ENCODE measurements around the gene ERV3-1.
"Not testable (repeated sequence)": the region's sequence is repeated elsewhere in the genome, so short reads cannot be mapped to it uniquely, and the experiment has no call there.

The ERV3-1 gene

DNA sequence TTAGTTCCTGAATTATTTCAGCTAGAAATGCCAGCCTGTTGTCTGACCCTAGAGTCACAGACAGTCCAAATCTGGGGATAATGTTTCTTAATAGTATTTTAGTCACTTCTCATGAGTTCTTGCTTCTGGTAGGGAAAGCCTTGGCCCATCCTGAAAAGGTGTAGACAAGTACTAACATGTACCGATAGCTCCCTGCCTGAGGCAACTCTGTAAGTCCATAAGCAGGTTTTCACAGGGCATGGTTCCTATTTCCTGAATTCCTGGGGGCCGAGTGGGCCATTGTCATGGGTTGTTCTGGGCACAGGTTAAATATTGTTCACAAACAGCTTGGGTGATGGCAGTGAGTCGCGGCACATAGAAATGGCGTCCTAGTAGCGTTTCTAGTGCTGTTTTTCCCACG, 12.6 kb downstream of the ERV3-1 start:
- FAIRE-seq (no peak), DNase-seq (ENCODE audit: insufficient read length, low spot score) (no peak)
- no peak for TF ChIP-seq POU2F2 (IDR thresholded peaks at IDR 0.05; ENCODE audit: low read depth, low read length)
- no peak for TF ChIP-seq POLR2AphosphoS5 (IDR thresholded peaks at IDR 0.05; ENCODE audit: low read depth, low read length)
- TF ChIP-seq POLR2A (IDR thresholded peaks at IDR 0.05; ENCODE audit: low read depth, low read length), result no peak
- TF ChIP-seq SPI1 (IDR thresholded peaks at IDR 0.05; ENCODE audit: low read depth, low read length), result no peak
- TF ChIP-seq PAX5 (IDR thresholded peaks at IDR 0.05; ENCODE audit: insufficient read depth, low read length, severe bottlenecking), result no peak
- no peak for TF ChIP-seq TAF1 (IDR thresholded peaks at IDR 0.05; ENCODE audit: low read depth, low read length)

DNA sequence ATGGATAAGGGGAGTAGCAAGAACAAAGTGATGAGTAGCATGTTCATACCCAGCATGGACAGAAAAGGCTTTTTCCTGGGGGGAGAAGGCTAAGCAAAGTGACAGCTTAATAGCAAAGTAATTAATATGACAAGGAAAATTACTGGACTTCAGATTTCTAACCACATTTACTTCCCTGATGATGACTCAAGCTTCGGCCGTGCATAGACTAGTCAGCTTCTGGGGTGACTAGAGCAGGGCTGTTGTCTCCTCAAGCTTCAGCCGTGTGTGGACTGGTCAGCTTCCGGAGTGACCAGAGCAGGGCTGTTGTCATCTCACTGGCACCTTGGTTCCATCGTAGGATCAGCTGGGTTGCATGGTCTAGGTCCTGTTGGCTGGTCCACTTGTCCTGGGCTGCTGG, 13.5 kb downstream of the ERV3-1 start:
- DNase-seq (ENCODE audit: insufficient read length, low spot score), result no peak
- FAIRE-seq, result no peak
- TF ChIP-seq POLR2A (IDR thresholded peaks at IDR 0.05; ENCODE audit: low read depth, low read length) (no peak), SPI1 (IDR thresholded peaks at IDR 0.05; ENCODE audit: low read depth, low read length) (no peak), TAF1 (IDR thresholded peaks at IDR 0.05; ENCODE audit: low read depth, low read length) (no peak), POLR2AphosphoS5 (IDR thresholded peaks at IDR 0.05; ENCODE audit: low read depth, low read length) (no peak)

DNA sequence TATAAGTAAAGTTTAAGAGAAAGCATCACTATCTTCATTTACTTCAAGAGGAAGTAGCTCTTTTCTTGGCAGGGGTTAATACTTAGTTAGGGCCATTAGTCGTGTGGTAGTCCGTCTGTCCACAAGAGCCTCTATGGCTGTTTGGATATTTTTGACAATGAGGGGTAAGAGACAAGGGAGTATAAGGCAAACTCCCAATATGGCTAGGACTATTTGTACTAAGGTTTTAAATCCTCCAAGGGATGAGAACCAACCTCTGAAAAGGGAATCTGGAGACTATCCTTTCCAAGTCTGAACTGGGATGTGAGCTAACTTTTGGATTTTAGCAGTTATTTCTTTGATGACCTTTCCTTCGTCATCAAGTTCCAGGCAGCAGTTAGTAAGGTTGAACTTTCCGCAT, 15.6 kb downstream of the ERV3-1 start, which contains the start of gene ZNF117:
ZNF117 (minus strand) TSS at position 101 of the 400 bp plus-strand sequence.
- TF ChIP-seq POLR2A (IDR thresholded peaks at IDR 0.05; ENCODE audit: low read depth, low read length) (no peak), POLR2AphosphoS5 (IDR thresholded peaks at IDR 0.05; ENCODE audit: low read depth, low read length) (no peak), POU2F2 (IDR thresholded peaks at IDR 0.05; ENCODE audit: low read depth, low read length) (no peak), TAF1 (IDR thresholded peaks at IDR 0.05; ENCODE audit: low read depth, low read length) (no peak), SPI1 (IDR thresholded peaks at IDR 0.05; ENCODE audit: low read depth, low read length) (no peak), PAX5 (IDR thresholded peaks at IDR 0.05; ENCODE audit: insufficient read depth, low read length, severe bottlenecking) (no peak)
- FAIRE-seq (no peak), DNase-seq (ENCODE audit: insufficient read length, low spot score) (no peak)

DNA sequence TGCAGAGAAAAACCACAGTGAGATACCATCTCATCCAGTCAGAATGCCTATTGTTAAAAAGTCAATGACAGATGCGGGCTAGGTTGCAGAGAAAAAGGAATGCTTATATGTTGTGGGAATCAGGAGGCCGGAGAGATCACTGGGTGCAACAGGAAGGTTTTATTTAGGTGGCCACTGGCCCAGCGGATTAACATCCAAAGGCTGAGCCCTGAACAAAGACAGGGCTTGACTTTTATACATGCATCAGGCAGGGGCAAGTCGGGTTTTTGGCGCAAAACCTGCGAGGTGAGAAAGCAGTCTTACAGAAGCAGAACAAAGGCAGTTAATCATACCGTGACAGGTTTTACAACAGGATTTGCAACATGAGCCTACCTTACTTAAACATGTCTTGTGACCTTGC, 16.3 kb downstream of the ERV3-1 start:
- TF ChIP-seq SPI1 (IDR thresholded peaks at IDR 0.05; ENCODE audit: low read depth, low read length), result no peak
- TF ChIP-seq POU2F2 (IDR thresholded peaks at IDR 0.05; ENCODE audit: low read depth, low read length), result no peak
- TF ChIP-seq TAF1 (IDR thresholded peaks at IDR 0.05; ENCODE audit: low read depth, low read length), result no peak
- TF ChIP-seq POLR2AphosphoS5 (IDR thresholded peaks at IDR 0.05; ENCODE audit: low read depth, low read length), result no peak
- no peak for TF ChIP-seq PAX5 (IDR thresholded peaks at IDR 0.05; ENCODE audit: insufficient read depth, low read length, severe bottlenecking)
- no peak for TF ChIP-seq POLR2A (IDR thresholded peaks at IDR 0.05; ENCODE audit: low read depth, low read length)
- no peak for DNase-seq (ENCODE audit: insufficient read length, low spot score)
- FAIRE-seq, result no peak

DNA sequence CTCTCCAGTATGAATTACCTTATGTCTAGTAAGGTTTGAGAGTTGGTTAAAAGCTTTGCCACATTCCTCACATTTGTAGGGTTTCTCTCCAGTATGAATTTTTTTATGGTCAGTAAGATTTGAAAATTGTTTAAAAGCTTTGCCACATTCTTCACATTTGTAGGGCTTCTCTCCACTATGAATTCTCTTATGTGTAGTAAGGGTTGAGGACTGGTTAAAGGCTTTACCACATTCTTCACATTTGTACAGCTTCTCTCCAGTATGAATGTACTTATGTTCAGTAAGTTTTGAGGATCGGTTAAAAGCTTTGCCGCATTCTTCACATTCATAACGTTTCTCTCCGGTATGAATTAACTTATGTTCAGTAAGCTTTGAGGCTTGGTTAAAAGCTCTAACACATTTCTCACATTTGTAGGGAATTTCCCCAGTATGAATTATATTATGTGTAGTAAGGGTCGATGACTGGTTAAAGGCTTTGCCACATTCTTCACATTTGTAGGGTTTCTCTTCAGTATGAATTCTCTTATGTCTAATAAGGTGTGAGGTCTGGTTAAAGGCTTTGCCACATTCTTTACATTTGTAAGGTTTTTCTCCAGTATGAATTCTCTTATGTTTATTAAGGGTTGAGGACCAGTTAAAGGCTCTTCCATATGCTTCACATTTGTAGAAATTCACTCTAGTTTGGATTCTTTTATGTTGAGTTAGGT, 27.8 kb downstream of the ERV3-1 start:
- no peak for DNase-seq (ENCODE audit: insufficient read length, low spot score)
- TF ChIP-seq TAF1 (IDR thresholded peaks at IDR 0.05; ENCODE audit: low read depth, low read length) (no peak), POU2F2 (IDR thresholded peaks at IDR 0.05; ENCODE audit: low read depth, low read length) (no peak), POLR2A (IDR thresholded peaks at IDR 0.05; ENCODE audit: low read depth, low read length) (no peak), PAX5 (IDR thresholded peaks at IDR 0.05; ENCODE audit: insufficient read depth, low read length, severe bottlenecking) (no peak), SPI1 (IDR thresholded peaks at IDR 0.05; ENCODE audit: low read depth, low read length) (no peak), POLR2AphosphoS5 (IDR thresholded peaks at IDR 0.05; ENCODE audit: low read depth, low read length) (no peak)
- FAIRE-seq, result no peak

DNA sequence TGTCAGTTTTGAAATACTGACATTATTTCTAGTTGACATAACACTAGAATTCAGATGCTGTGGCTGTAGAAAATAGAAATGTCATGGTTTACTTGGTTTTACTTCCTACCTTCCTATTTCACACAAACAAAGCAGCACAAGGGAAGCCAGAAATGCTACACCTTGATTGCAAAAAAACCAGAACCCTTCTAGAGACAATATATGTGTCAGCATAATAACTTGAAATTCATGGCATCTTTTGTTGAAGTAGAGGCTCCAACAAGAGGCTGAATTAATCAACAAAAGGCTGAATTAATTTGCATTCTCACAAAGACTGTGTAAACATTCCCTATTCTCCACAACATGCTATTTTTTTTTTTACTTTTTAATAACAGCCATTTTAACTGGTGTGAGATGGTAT, 40.9 kb downstream of the ERV3-1 start:
- DNase-seq (ENCODE audit: insufficient read length, low spot score), result no peak
- no peak for FAIRE-seq
- no peak for TF ChIP-seq POLR2AphosphoS5 (IDR thresholded peaks at IDR 0.05; ENCODE audit: low read depth, low read length)
- no peak for TF ChIP-seq PAX5 (IDR thresholded peaks at IDR 0.05; ENCODE audit: insufficient read depth, low read length, severe bottlenecking)
- no peak for TF ChIP-seq TAF1 (IDR thresholded peaks at IDR 0.05; ENCODE audit: low read depth, low read length)
- no peak for TF ChIP-seq SPI1 (IDR thresholded peaks at IDR 0.05; ENCODE audit: low read depth, low read length)
- TF ChIP-seq POU2F2 (IDR thresholded peaks at IDR 0.05; ENCODE audit: low read depth, low read length), result no peak
- no peak for TF ChIP-seq POLR2A (IDR thresholded peaks at IDR 0.05; ENCODE audit: low read depth, low read length)

DNA sequence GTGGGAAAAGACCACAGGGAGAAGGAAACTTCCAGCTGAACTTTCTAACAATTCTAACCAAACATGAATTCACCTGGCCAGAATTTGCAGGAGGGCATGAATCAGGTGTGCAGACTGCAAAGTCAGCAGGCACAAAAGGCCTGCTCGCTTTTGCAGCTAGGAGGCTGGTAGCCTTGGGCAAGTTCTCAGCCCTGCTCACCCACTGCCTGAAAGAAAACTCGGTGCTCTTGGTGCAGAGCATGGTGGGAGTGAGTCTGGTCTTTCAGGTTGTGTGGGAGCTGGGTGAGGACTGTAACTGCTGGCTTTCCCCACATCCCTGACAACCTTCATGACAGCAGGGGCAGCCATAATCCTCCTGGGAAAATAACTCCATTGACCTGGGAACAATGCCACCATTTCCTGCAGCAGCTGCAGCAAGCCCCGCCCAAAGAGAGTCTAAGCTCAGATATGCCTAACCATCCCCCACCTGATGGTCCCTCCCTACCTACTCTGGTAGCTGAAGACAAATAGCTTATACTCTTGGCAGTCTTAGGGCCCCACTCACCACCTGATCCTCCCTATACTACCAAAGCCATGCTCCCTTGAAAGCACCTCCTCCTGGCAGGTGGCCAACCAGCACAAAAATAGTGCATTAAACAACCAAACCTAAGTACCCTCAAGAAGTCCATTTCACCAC, 47.3 kb downstream of the ERV3-1 start:
- DNase-seq (ENCODE audit: insufficient read length, low spot score) (no peak), FAIRE-seq (no peak)
- no peak for TF ChIP-seq POLR2A (IDR thresholded peaks at IDR 0.05; ENCODE audit: low read depth, low read length)
- no peak for TF ChIP-seq SPI1 (IDR thresholded peaks at IDR 0.05; ENCODE audit: low read depth, low read length)
- no peak for TF ChIP-seq POU2F2 (IDR thresholded peaks at IDR 0.05; ENCODE audit: low read depth, low read length)
- no peak for TF ChIP-seq PAX5 (IDR thresholded peaks at IDR 0.05; ENCODE audit: insufficient read depth, low read length, severe bottlenecking)
- TF ChIP-seq TAF1 (IDR thresholded peaks at IDR 0.05; ENCODE audit: low read depth, low read length), result no peak
- no peak for TF ChIP-seq POLR2AphosphoS5 (IDR thresholded peaks at IDR 0.05; ENCODE audit: low read depth, low read length)

DNA sequence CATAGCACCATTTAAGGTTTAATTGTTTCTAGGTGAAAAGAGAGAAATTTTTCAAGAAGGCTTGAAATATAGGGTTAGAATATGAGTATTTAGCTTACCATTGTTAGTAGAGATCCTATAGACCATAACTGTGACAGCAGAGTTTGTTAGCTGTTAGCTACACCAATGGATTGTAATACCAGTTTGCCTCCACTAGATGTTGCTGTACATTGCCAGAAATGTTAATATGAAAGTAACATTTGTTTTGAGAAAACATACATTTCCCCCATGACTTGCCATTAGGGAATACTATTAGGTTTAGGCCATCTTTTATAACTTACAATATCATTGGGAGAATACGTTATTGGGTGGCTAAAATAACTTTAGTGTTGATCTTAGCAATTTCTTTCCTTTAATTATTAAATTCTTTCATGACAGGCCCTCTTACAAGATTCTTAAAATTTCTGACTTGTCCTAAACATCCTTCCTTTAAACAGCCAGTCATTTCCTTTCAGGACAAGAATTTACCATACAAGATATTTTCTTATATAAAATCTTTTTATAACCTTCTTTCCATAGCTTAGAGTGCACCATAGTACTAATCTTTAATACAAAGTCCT, 55.1 kb downstream of the ERV3-1 start:
- DNase-seq (ENCODE audit: insufficient read length, low spot score), result no peak
- peak; percentile 84 for FAIRE-seq
- no peak for TF ChIP-seq SPI1 (IDR thresholded peaks at IDR 0.05; ENCODE audit: low read depth, low read length)
- no peak for TF ChIP-seq POLR2AphosphoS5 (IDR thresholded peaks at IDR 0.05; ENCODE audit: low read depth, low read length)
- no peak for TF ChIP-seq PAX5 (IDR thresholded peaks at IDR 0.05; ENCODE audit: insufficient read depth, low read length, severe bottlenecking)
- TF ChIP-seq TAF1 (IDR thresholded peaks at IDR 0.05; ENCODE audit: low read depth, low read length), result no peak
- TF ChIP-seq POLR2A (IDR thresholded peaks at IDR 0.05; ENCODE audit: low read depth, low read length), result no peak
- no peak for TF ChIP-seq POU2F2 (IDR thresholded peaks at IDR 0.05; ENCODE audit: low read depth, low read length)

DNA sequence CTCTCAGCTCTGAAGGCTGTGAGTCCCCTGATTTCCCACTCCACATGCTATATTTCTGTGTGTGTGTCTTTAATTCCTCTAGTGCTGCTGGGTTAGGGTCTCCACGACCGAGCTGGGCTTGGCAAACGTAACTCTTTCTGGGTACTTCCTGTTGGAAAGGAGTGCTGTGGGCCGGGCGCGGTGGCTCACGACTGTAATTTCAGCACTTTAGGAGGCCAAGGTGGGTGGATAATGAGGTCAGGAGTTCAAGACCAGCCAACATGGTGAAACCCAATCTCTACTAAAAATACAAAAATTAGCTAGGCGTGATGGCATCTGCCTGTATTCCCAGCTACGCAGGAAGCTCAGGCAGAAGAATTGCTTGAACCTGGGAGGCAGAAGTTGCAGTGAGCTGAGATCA, 55.8 kb downstream of the ERV3-1 start:
- not testable (repeated sequence) for DNase-seq (ENCODE audit: insufficient read length, low spot score); FAIRE-seq

DNA sequence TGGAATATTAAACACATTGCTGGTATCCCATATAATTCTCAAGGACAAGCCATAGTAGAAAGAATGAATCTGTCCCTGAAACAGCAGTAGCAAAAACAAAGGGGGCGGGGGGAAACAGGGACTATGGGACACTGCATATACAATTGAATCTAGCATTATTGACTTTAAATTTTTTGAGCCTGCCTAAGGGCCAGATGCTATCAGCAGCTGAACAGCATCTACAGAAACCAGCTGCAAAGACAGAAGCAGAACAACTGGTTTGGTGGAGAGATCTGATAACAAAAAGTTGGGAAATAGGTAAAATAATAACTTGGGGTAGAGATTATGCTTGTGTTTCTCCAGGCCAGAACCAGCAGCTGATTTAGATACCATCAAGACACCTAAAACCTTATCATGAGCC, 57.7 kb downstream of the ERV3-1 start:
- DNase-seq (ENCODE audit: insufficient read length, low spot score); FAIRE-seq: not testable (repeated sequence)

Data from GM12891 (cell line).